NK-92 (cell line): ENCODE results near the gene GJB3.
"Not testable (repeated sequence)": the region's sequence is repeated elsewhere in the genome, so short reads cannot be mapped to it uniquely, and the experiment has no call there.

Source experiments
- DNase-seq: peaks from one replicate; lab custom pipeline; 2025; ENCODE audit not compliant: unreplicated experiment; lab: John Stamatoyannopoulos, UW

GJB3 gene

DNA sequence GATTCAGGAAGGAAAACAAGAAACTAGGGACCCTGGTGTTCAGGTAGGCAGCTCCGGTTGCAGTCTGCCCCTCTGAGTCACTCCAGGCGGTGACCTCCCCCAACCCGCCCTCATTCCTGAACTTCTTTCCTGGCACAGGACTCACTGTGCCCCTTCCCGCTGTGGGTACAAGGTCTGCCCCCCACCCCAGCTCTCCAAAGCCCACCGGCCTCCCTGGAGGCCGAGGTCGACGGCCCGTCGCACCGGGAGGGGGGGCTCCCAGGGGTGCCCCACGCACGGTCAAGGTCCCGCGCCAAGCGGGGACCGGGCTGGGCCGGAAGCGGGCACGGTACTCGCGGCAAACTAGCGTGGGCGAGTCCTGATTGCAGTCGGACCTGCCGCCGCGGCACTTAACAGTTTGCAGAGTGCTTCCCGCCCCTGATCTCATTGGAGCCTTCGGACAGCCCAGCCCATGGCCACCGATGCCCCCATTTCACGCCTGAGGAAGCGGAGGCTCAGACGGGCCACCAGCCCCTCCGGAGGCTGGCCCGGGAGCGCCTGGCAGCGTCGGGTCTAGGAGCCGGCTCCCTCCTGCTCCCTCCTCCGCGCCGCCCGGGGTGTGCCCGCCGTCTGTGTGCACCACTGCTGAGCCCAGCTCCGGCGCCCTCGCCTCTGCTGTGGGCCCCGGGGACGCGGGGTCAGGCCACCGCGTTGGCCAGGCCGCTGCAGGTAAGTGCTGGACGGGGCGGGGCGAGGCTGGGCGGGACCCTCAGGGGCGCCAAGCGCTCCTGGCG is at the start of gene GJB3:
Gene GJB3, plus strand, starts transcription at position 144 of the 773 bp plus-strand sequence. CDS start 3,549 bp downstream, outside the sequence.
- DNase-seq = no peak

DNA sequence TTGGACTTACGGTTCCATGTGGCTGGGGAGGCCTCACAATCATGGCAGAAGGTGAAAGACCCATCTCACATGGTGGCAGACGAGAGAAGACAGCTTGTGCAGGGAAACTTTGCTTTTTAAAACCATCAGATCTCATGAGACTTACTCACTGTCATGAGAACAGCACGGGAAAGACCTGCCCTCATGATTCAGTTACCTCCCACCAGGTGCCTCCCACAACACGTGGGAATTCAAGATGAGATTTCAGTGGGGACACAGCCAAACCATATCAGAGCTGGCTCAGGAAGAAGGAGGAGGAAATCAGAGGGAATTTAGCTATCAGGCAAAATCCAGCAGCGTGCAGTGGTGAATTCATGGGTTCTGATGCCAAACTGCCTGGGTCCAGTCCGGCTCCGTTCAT is 48.2 kb upstream of the GJB3 start:
- not testable (repeated sequence) for DNase-seq

DNA sequence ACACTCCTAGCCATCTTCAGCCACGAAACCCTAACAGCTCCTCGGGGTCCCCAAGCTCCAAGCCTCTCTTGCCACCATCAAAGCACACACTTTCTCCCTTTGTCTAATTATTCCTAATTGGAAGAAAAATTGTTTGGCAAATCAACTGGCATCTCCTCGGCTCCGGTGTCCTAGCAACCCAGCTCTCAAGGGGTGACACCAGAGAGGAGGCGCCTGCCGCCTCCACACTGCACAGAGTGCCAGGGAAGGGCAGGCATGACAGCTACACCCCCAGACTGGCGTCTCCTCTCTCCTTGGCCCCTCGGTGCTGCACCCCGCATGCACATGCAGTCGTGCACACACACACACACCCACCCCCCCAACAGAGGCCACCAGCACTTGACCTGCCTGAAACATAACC is 44.3 kb upstream of the GJB3 start:
- DNase-seq = no peak

DNA sequence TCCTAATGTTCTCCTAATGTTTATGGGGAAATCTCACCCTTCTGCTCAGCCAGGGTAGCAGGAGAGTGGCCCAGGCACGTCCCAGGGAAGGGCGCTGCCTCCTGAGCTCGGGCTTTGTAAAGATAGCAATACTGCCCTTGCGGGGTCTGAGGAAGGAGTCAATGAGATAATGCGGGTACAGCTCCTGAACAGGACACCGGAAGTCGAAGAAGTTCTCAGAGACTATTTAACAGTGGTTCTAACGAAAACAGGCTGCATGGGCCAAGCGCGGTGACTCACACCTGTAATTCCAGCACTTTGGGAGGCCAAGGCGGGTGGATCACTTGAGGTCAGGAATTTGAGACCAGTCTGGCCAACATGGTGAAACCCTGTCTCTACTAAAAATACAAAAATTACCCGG is 43.8 kb upstream of the GJB3 start:
- DNase-seq = not testable (repeated sequence)

DNA sequence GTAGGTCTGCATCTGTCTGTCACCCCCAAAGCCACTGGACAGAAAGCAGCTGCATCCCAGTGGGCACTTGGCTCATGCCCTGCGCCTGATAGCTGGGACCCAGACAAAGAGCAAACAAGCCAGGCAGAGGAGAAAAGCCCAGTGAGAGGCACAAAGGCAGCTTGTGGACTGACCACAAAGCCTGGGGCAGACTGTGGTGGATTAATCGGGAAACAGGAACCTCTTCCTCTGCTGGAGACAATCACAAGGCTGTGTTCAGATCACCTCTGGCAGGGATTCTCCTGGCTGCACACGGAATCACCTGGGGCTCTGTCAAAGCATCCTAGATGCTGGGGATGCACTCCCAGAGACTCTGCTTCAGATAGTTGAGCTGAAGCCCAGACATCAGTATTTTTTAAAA is 41.4 kb upstream of the GJB3 start:
- no peak for DNase-seq

DNA sequence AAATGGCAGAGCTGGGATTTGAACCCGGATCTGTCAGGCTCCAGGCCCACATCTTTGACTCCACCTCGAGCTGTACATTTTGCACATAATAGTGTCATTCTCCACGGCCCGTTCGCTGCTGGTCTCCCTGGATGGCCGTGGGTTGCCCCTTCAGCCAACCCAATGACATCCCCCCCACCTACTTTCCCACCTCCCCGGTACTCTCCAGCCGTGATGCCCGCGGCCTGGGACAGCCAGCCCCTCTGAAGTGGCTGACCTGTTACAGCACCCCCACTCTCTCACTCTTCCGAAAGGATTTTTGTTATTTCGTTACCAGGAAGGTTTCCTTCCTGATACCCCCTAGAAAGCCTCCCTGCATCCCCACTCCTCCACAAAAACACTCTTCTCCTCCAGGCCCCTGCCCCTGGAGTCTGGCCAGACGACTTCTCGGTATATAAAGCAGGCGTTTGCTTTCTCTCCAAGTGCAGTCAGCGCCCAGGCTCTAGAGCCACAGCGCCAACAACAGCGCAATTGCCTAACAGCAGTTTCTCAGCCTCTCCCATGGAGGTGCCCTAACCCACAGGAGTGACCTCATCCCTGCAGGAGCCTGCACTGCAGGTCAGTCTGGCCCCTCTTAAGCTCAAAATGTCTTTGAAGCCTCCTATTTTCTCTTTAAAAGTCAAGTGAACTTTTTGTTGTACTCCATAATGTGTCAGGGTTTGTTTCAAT is 40.7 kb upstream of the GJB3 start:
- DNase-seq = no peak

DNA sequence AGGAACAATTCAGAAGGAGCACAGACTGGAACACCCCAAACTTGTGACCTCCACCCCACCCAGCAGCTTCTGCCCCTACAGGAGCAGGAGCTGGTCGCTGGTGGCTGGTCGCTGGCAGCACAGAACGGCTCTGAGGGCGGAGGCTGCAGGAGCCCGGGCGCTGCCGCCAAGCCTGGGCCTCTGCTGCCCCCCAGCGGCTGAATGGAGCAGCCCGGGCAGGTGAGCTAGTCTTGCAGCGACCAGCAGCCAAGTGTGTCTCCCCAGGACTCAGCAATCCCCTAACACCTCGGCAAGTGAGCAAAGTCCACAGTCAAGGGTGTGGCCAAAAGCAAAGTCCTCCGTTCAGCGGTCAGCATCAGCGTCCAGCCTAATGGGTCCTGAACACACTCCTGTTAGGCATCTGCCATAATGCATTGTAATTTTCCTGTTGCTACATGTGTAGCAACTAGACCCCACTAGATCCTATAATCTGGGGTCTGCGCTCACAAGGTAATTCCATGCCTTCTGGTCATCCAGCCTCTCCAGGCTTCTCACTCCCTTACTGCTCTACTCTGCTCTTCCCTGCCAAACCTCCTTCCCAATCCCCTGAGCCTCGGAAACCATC is 38.2 kb upstream of the GJB3 start:
- no peak for DNase-seq

DNA sequence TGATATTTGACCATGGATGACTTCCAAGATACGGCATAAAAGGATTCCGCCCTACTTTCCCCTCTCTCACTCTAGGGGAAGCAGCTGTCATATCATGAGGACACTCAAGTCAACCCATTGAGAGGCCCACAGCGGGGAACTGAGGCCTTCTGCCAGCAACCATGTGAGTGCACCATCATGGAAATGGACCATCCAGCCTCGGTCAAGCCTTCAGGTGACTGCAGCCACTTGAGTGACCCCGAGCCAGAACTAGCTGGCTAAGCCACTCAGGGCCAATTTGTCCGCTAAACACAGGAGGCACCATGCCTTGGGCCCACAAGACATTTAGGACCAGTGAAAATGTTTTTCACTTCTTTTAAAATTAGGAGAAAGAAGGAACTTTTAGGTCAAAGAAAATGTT is 37.2 kb upstream of the GJB3 start:
- DNase-seq = no peak

DNA sequence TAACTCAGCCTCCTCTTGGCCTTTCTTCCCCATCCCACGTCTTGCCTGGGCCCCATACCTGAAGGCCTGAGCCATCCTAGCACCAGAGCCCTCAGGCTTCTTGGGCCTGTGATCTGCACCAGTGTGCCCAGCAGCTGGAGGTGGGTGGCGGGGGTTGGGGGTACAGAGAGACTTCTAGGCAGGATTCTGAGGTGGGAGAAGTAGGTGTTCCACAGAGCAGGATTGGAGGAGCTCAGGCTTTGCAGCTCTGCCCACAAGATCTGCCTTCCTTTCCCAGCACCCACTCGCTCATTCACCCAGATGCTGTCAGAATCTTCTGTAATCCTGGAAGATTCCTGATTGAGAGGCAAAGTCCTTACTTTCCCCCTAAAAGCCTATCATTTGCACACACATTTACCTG is 36.2 kb upstream of the GJB3 start:
- no peak for DNase-seq

DNA sequence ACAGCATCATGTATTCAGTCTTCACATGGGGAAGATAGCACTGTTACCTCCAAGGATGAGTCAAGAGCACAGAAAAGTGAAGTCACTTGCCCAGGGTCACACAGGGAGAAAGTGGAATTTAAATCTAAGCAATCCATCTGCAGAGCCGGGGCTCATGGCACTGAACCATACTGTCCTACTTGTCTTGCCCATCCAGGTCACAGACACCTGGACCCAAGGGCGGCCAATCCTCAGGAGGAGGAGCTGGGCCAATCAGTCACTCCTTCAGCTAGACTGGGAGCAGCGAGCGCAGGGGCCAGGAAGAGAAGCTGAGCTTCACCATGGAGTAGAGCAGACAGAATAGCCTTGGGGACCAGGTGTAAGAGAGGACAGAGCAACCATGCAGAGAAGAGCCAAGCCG is 35.3 kb upstream of the GJB3 start:
- no peak for DNase-seq

DNA sequence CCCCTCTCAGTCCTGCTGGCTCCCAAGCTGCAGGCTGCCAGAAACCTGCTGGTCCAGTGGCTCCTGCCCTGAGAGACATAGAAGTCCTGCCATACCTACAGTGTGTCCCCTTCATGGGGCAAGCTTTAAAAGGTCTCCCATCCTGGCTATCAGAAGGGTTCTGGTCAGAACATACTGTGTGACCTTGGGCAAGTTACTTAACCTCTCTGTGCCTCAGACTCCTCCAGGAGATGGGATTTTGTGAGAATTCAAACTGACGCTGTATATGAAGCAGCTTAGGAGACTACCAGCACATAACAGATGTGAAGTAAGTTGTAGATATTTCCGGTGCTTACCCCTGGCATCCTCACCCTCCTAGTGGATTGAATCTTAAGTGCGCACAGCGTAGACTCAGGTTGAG is 34.9 kb upstream of the GJB3 start:
- DNase-seq = no peak

DNA sequence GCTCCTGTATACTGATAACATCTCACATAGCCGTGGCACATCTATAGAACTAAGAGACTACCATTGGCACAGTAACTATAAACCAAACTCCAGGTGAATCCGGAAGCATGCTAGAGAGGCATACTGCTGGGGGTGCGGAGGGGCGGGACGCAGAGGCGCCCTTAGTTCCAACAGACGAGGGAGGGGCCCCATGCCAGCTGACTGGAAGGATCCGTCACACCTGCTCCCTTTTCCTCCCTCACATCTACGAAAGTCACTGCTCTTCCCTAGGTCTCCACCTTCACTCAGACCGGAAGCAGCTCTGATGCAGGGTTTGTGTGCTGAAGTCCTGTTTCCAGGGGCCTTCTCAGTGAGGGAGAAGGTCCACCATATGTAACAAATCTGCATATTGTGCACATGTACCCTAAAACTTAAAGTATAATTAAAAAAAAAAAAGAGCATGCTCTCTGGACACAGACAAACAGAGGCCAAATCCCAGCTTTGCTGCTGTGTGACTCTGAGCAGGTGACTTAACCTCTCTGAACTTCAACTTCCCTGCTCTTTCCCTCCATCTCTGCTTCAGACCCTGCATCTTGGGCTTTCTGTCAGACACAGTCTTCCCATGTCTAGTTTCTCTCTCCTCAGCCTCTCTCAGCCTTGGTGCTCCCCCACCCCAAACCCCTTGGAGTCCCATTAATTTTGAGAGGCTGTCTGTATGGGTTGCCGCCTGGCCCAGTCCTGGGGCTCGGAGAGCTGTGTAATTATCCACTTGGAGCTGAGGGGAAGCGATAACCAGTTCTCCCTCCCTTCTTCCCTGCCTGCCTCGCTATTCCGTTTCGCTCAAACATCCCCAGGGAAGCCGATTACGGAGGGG is 34.0 kb upstream of the GJB3 start:
- no peak for DNase-seq

DNA sequence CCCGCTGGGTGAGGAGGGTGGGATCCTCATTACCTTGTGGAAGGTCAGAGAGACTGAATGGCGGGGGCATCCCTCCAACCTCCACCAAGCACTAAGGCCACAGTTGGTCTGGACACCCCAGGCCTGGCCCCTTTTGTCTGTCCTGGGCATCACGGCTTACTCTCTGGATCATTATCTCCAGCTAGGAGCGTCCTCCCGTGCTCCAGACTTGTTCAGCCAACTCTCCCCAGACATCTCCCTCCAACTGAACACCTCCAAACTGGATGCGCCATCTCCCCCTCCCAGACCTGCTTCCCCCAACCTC is 33.4 kb upstream of the GJB3 start:
- no peak for DNase-seq

DNA sequence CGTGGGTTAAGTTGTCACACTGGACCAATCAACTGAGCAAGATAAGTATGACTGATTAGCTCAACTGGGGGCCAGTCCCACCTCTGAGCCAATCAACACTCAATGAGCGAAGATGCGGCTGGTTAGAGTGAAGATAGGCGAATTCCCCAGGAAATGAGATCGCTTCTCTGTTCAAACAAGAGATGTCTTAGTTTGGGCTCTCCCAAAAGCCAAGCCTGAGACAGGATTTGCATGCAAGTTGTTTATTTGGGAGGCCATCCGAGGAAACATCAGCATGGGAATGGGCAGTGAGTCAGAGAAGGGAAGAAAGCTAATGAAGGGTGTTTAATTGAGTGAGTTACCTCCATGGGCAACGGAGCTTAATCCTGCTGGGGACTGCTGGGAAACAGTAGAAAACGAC is 31.0 kb upstream of the GJB3 start:
- no peak for DNase-seq

DNA sequence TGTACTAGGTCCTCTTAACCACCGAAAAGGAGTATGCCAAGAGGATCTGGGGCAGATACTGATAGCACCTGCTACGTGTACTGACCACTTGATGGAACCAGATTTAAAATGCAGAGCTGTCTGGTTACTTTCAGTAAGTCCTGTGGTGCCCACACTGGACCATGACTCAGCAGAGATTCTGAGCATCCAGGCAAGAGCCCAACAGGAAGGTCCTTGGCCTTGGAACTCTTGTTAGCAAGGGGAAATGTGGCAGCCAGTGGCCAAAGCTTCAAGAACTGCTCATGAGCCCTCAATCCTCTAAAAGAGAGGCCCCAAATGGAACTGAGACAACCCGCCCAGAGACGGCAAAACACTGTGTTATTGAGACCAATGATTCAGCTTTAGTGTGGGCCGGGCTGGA is 30.4 kb upstream of the GJB3 start:
- DNase-seq = no peak

DNA sequence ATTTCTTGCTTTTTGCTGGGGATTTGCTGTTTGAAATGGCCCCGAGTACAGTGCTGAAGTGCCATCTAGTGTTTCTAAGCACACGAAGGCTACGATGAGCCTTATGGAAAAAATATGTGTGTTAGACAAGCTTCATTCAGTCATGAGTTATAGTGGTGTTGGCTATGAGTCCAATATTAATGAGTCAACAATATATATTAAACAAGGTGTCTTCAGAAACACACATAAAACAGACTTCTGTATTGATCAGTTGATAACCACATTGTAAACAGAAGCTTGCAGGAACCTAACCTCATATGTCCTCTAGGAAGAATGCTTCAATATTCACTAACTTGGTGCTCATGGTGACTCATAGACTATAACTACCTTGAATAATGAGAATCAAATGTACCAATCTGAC is 27.9 kb upstream of the GJB3 start:
- no peak for DNase-seq

DNA sequence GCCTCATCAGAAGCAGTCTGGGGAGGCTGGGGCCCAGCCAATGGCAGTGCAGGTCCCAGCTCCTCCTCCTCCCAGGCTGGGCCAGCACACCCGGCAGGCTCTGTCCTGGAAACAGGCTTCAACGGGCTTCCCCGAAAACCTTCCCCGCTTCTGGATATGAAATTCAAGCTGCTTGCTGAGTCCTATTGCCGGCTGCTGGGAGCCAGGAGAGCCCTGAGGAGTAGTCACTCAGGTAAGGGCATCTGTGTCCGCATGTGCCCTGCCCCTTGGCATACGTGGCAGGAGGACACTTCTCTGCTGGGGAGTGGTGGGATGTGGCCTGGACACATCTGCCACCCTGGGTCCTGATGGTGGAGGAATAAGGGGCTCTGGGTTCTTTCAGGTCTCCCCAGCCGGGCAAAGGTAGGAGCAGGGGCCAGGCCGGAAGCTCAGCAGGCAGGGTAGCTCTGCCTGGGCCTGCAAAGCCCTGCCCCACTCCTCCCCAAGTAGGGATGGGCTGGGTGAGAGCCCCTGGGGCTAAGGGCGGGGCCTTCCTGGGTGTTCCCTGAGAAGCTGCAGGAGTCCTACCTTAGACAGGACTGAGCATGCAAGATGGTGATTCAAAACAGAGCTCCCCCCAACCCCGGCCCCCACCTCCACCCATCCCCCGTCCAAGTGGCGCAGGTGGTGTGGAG is 25.9 kb upstream of the GJB3 start, which contains the start of gene GJB5:
Gene GJB5, plus strand, starts transcription at position 84 of the 674 bp plus-strand sequence. CDS start 2,284 bp downstream, outside the sequence.
- no peak for DNase-seq

DNA sequence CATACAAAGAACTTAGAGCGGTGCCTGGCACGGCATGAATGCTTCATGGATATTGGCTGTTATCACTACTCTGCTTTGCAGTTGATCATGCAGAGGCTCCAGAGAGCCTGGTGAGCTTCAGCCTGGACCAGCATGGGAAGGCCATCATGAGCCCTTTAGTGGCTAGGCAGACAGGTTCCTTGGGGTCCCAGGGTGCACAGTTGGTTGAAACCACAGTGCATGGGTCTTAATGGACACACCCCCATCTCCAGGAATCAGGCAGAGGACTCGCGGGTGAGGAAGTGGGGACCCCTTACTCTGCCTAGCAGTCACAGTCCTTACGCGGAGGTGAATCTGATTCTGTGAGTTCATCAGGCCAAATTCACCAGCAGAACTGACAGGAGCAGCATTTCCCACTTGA is 25.1 kb upstream of the GJB3 start:
- no peak for DNase-seq

DNA sequence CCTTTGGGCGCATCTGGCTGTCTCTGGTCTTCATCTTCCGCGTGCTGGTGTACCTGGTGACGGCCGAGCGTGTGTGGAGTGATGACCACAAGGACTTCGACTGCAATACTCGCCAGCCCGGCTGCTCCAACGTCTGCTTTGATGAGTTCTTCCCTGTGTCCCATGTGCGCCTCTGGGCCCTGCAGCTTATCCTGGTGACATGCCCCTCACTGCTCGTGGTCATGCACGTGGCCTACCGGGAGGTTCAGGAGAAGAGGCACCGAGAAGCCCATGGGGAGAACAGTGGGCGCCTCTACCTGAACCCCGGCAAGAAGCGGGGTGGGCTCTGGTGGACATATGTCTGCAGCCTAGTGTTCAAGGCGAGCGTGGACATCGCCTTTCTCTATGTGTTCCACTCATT is 23.6 kb upstream of the GJB3 start:
- no peak for DNase-seq

DNA sequence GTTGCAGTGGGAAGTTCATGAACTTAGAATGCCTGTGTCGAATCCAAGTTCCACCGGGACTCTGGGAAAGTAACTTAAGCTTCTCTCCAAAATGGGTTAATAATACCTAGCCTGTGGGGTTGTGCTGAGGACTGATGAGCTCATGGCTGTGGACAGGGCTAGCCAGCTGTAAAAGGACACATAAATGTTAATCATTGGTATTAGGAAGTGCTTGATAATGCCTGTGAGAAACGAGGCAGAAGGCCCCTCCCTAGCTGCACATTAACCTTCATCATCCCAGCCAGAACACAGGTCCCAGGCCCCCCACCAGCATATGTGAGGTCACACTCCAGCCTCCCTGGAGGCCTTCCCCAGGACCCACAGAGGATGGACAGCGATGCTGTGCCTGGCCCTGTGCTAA is 22.3 kb upstream of the GJB3 start:
- DNase-seq = no peak
